ENCODE results near the gene PINLYP.
"Not testable (repeated sequence)": the region's sequence is repeated elsewhere in the genome, so short reads cannot be mapped to it uniquely, and the experiment has no call there.

PINLYP gene

DNA sequence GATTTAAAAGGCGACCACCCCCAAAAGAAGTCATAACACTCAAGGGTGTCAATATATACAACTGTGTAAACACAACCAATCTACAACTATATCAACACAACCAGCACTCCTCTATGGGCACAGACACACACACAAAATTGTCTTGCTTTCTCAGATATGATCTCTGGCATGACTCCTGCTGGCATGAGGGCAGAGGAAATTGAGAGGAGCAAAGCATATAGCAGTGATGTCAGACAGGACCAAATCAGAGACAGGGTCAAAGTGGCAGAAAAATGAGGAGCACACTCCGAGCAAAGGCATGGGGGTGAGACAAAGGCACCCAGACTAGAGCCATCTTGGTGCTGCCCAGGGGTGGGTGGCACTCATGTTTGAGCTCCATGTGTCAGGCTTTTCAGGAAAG is 10.7 kb downstream of the PINLYP start:
- DNase-seq, result no peak

DNA sequence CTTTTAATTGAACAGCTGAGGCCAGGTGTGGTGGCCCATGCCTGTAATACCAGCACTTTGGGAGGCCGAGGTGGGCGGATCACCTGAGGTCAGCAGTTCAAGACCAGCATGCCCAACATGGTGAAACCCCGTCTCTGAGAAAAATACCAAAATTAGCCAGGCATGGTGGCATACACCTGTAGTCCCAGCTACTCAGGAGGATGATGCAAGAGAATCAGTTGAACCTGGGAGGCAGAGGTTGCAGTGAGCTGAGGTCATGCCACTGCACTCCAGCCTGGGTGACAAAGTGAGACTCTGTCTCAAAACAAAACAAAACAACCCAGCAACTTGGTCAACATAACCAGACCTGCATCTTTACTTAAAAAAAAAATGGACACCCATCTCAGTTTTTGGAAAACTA is 11.4 kb downstream of the PINLYP start:
- DNase-seq, result not testable (repeated sequence)

DNA sequence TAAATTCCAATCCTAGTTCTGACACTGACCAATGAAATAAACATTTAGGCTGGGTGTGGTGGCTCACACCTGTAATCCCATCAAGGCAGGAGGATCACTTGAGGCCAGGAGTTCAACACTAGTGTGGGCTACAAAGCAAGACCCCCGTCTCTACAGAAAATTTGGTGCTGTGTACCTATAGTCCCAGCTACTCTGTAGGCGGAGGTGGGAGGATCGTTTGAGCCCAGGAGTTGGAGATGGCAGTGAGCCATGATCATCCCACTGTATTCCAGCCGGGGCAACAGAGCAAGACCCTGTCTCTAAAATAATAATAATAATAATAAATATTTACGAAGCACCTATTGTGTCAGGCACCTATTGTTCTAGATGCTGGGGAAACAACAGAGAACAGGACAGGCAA is 13.7 kb downstream of the PINLYP start:
- no peak for DNase-seq

DNA sequence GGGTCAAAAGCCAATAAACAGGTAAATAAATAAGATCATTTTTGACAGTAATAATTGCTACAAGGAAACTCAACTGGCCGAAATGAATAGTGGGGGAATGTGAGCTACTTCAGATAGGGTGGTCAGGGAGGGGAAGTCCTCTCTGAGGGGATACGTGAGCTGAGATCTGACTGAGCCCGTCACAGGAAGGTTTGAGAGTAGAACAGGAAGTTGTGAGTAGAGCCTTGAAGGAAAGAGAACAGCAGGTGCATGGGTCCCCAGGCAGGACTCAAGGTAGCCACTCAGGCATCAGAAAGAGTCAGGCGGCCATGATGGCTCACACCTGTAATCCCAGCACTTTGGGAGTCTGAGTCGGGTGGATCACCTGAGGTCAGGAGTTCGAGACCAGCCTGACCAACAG is 14.1 kb downstream of the PINLYP start:
- DNase-seq, result no peak

DNA sequence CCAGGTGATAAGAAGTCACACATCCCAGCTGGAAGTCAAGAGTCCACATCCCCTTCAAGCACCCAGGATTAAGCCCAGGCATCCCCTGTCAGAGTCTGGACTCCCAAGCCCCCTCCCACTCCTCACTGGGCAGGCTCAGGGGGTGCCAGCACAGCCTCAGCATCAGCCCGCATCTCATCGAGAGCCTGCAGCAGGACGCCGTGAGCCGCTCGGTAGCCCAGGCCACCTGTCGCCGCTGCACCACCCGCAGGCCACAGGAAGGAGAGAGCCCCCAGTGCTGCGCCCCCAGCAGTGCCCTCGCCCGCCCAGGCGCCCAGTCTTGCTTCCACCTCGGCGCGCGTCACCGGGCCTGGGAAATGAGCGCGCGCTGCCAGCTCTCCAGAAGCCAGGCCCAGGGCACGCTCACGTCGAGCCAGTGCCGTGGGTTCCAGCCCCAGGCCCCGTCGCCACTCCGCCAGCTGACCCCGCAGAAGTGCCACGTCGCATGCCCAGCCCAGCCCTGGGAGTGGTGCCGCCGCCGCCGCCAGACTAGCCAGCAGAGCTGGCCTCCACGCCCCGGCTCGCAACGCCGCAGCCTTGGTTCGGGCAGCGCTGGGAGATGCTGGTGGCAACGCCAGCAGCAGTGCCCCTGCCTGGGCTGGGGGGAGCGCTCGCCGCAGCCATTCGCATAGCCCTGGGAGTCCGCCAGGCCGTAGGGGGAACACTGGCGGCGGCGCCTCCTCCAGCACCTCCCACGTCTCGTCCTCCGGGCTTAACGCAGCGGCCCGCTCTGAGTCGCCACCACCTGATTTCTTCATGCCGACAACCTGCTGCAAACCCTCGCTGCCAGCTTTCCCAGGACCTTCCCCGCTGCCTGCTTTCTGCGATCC is 16.5 kb downstream of the PINLYP start:
- no peak for DNase-seq

DNA sequence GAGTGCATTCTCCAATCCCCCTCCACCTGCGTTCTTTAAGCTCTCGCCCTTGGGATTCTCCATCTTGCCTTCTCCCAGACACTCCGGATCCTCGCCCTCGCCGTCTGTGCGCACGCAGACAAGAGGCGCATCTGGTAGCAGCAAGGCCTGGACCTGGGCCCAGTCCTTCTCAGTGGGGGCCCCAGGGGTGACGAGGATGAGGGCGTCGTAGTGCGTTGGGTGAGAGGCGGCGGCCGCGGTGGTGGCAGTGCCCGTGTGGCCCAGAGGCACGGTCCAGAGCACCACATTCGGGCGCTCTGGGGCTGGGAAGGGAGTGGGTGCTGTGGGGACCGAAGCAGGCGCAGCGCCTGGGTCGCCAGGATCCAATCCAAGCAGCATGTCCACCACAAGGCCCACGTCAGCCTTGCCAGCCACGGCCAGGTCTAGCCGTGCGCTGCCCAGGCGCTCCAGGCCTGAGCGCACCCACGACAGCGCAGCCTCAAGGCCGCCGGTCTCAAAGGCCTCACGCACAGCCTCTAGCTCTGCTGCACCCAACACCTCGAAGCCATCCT is 17.3 kb downstream of the PINLYP start:
- DNase-seq, result no peak

DNA sequence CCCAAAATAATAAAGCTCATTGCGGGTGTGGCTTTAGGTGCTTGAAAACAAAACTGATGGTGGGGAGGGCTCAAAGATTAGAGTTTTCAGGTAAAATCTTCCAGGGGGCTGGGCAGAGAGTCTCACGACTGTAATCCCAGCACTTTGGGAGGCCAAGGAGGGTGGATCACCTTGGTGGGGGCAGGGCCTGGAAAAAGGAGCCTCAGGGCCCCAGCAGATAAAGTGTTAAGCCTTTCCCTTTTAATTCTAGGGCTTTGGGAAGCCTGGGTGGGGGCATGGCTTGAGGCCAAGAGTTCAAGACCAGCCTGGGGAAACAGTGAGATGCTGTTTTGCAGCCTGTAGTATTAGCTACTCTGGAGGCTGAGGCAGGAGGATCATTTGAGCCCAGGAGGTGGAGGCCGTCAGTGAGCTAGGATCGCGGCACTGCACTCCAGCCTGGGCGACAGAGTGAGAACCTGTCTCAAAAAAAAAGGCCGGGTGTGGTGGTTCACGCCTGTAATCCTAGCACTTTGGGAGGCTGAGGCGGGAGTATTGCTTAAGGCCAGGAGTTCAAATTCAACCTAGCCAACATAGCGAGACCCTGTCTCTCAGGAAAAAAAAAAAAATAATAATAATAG is 18.6 kb downstream of the PINLYP start:
- DNase-seq, result no peak

DNA sequence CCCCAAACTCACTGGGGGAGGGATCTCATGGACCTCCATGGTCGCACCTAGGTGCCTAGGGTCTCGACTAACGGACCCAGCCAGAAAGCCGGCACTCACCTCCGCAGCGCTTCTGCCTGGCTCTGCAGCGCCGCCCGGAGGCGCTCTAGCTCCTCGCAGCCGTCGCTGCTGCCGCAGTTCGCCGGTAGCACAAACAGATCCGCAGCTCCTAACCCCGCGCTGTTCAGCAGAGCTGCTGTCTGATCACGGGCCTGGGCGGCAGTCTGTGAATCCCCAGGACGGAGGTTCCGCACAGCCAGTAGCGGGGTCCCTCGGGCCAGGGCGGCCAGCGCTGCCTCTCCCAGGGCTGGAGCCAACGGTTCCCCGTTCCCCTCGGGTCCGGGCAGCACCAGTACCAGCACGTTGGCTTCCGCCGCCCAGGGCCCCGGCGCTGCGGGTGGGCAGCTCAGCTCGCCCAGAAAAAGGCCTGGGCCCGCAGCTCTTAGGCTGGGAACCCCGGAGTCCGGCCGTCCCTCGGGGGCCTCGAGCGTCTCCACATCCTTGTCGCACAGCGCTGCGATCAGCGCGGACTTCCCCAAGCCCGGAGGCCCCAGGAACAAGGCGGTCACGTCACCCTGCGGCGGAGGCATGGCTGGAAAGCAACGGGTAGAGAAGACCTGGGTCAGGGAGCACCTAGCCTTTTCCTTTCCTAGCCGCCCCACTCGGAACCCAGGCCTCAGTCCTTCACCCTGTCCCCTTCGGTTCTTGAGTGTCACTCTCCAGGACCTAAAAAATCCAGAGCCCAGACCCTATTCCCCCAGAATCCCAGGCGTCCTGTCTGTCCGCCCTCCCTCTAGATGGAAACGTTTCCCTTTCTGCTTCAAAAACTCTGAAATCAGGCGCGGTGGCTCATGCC is 19.4 kb downstream of the PINLYP start:
- peak; percentile 78 for DNase-seq

DNA sequence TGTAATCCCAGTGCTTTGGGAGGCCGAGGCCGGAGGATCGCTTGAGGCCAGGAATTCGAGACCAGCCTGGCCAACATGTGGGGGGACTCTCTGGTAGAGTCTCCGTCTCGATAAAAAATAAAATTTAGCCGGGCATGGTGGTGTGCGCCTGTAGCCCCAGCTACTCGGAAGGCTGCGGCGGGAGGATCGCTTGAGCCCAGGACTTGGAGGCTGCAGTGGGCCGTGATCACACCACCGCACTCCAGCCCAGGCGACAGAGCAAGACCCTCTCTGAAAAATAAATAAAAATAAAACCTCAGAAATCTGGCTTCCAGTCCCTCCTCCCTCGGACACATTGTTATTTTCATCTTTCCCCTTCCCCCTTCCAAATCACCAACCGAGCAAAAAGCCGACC is 20.0 kb downstream of the PINLYP start:
- no peak for DNase-seq

DNA sequence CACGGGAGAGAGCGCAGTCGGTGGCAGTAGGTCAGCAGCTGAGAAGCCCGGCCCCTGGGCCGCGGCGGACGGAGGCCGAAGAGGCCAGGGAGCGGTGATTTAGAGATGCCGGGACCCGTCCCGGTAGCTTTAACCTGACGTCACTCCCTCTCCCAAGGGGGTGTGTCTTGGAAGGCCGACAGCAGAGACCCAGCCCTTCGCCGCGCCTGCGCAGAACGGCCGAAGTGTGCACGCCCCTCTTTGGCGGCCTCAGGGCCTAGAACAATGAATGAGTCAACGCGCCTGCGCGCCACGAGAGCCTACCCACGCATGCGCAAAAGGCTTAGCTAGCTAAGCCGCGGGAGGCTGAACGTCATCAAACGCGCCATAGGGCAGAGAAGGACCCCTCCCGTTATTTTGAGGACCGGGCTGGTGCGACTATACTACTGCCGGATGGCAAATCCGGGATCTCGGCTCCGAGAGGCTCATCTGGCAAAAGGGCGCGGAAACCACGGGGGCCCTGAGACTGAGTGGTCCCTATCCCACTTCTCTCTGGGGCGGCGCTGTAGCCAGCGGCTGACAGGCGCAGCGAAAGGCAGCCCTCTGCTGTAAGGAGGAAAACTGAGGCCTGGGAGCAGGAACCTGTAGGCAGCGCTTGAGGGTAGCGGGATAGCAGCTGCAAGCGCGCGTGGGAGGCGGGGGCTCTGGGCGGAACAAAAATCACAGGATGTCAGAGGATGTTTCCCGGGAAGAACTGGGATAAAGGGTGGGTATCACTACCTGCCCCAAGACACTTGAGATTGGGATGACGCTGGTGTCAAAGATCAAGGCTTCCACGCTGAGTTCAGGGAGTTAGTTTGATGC is 20.6 kb downstream of the PINLYP start, which contains the start of the genes IRGQ and ZNF576:
Gene IRGQ, minus strand, starts transcription at position 136 of the 843 bp plus-strand sequence. CDS start 796 bp downstream, outside the sequence.
Gene ZNF576, plus strand, starts transcription at position 597 of the 843 bp plus-strand sequence. CDS start 514 bp downstream, outside the sequence.
- peak; percentile 100 for DNase-seq

DNA sequence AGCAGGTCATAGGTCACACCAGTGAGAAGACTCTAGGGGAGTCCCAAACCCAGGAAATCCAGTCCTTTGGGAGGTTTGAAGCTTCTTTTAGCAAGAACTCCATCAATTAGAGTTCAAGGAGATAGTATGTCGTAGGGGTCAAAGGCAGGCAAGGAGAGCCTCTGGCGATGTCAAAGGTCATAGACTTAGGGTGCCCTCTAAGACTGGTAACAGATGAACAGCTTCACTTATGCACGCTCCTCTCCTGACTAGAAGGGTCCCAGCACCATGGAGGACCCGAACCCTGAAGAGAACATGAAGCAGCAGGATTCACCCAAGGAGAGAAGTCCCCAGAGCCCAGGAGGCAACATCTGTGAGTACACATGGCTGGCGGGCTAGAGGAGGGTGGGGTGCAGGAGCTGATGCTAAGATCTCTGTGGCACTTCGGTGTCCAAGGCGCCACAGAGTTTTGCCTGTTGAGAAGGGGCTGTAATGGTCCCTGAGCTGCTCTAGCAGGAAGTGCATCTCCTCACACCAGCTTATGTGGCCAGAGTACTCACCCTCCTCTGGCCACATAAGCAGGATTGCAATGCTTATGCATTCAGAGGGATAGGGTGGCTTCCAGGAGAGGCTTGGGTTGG is 21.4 kb downstream of the PINLYP start:
- no peak for DNase-seq

DNA sequence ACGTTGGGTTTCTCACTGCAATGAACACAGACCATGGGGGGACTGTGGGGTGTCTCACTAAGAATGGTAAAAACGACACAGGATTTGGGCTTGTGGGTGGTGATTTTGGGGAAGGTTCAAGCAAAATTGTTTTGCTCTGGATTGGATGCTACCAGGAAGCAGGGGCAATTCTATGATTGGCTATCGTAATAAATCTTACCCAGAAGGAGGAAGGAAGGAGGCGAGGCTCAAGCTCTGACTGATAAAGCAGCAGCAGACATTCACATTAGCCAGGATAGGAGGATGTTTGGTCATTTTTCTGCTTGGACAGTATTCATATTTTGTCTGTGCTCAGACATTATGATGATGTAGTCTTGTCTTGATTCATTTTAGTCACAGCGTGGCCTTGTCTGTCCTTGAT is 22.3 kb downstream of the PINLYP start:
- no peak for DNase-seq

DNA sequence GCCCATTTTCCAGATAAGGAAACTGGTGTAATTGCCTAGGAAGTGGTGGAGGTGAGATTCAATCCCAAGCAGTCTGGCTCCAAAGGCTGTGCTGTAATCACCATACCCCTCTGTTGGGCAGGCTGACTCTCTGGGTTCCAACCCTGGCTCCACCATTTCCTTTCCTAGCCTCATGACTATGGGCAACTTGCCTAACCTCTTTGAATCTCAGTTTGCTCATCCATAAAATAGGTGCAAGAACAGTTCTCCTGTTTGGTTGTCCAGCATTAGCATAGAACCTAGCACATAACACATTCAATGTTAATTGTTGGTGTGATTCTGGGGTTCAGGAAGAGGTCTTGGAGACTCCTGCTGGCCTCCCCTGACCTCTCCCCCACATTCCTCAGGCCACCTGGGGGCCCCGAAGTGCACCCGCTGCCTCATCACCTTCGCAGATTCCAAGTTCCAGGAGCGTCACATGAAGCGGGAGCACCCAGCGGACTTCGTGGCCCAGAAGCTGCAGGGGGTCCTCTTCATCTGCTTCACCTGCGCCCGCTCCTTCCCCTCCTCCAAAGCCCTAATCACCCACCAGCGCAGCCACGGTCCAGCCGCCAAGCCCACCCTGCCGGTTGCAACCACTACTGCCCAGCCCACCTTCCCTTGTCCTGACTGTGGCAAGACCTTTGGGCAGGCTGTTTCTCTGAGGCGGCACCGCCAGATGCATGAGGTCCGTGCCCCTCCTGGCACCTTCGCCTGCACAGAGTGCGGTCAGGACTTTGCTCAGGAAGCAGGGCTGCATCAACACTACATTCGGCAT is 23.0 kb downstream of the PINLYP start:
- DNase-seq, result no peak

DNA sequence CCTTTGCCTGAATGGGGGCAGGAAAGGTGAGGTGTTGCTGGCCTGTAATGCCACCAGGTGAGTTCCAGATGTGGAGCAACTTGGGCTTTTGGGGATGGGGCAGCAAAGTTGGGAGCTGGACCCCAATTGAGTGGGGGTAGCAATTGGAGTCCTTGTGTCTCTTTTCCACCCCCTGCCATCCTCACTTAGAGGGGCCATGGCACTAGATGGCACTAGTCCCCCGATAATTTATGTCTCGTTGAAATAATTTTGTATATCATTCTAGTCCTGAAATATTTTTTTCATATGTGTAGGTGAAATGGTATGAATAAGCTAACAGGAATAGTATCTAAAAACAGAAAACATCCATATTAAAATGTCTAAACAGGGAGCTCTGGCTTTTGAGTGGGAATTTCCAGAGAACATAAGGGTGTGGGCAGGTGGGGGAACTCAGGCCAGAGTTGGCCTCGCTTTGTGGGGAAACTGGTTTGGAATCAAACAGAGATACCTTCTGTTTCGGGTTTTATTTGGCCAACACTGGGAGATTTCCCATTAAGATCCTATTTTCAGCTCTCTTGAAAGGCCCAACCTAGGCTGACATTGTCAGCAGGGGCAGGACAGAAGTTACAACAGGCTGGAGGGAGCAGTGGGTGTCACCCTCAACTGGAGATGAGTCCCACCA is 24.2 kb downstream of the PINLYP start:
- no peak for DNase-seq

DNA sequence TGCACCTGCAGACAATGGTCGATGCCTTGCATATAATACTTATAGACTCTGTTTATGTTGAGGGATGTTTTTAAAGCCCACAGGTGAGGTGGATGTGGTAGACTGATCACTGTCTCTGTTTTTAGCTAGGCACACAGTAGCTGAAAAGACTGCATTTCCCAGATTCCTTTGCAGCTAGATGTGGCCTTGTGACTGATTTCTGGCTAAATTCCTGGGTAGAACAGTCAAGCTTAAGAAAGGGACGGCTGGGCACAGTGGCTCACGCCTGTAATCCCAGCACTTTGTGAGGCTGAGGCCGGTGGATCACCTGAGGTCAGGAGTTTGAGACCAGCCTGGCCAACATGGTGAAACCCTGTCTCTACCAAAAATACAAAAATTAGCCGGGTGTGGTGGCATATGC is 24.7 kb downstream of the PINLYP start:
- not testable (repeated sequence) for DNase-seq

DNA sequence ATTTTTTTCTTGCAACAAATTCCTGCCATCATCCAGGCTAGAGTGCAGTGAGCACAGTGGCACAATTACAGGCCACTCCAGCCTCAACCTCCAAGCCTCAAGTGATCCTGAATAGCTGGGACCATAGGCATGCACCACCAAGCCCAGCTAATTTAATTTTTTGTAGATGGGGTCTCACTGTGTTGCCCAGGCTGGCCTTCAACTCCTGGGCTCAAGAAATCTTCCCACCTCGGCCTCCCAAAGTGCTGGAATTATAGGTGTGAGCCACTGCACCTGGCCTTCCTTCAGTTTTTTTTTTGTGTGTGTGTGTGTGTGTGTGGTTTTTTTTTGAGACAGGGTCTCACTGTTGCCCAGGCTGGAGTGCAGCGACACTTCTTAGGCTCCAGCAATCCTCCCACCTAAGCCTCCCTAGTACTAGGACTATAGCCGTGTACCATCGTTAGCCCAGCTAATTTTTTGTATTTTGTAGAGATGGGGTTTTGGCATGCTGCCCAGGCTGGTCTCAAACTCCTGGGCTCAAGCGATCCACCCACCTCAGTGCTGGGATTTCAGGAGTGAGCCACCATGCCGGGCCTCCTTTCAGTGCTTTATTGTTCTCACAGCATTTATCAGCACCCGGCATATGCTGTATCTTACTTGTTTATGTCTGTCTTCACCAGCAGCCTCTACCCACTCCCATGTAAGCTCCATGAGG is 30.4 kb downstream of the PINLYP start:
- no peak for DNase-seq

DNA sequence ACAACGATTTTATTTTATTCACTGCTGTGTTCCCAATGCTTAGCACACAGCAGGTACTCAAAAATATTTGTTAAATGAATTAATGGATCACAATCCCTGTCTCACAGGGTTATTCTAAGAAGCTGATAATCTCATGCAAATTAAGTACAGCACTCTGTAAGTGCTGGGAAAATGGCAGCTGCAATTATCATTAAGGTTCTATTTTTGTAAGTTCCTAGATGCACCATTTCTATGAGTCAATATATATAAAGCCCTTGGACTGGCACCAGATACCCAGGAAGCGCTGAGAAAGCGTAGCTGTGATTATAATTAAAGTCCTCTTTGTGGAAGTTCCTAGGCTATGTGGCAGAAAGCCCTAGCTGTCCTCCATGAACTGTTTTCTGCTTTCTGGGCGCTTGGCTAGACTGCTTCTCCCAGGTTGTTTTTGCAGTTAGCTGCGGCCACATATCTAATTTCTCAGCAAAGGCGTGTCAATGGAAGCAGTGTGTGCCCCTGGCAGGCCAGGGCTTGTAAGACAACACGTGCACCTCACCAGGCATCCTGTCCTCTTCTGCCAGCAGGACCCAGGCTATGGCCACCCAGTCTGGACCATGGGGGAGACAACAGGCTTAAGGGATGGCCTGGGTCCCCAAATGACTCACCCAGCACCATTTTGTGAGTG is 31.1 kb downstream of the PINLYP start:
- no peak for DNase-seq
